HepG2 (cell line): Measurements from ENCODE around the gene ALDH1A2. TPM values are rescaled to one million over a fixed set of nuclear protein-coding genes. Genes with fewer than 3 reads are reported as not detected.

ENCODE experiments used
- ATAC-seq: fragments of 200-7000 bp; cut with Tn5 transposase; 3 replicates; pipeline ENCODE4 v1.9.1; 2020; ENCODE audit warnings: mild to moderate bottlenecking, moderate library complexity
- Bru-seq: library from RNA; stranded (reverse); fragments of 400-500 nt; gene quantifications from one replicate; lab custom pipeline; 2021; lab: Mats Ljungman, UMichigan
- BruChase-seq, 2 experiments: library from RNA; stranded (reverse); fragments of 400-500 nt; gene quantifications; one replicate each; lab custom pipeline; 2021; lab: Mats Ljungman, UMichigan
- BruUV-seq: library from RNA; stranded (reverse); fragments of 400-500 nt; replicated peaks from 2 replicates; lab custom pipeline; 2021; lab: Mats Ljungman, UMichigan
- CTCF ChIA-PET: fragments of 300-600 bp; formaldehyde crosslinking; extraction: SDS; loops from one replicate; lab custom pipeline; 2021; ENCODE audit warnings: low total read pairs, inconsistent platforms, low intra/inter-chr PET ratio; lab: Yijun Ruan, JAX
- POLR2A ChIA-PET: fragments of 350-600 bp; sonication (Branson Sonifier 250); formaldehyde crosslinking; loops from one replicate; lab custom pipeline; 2020; ENCODE audit warnings: antibody characterized with exemption, inconsistent platforms; lab: Yijun Ruan, JAX
- DNase-seq: peaks from one replicate; pipeline ENCODE4 v3.0.0-alpha.2; 2015; ENCODE audit warnings: low spot score
- FAIRE-seq: peaks from 3 replicates; lab custom pipeline; 2011; peaks lifted over from hg19 to GRCh38; lab: Jason Lieb, UNC
- H2AFZ ChIP-seq: one replicate; pipeline ENCODE4 v1.6.1; 2011; ENCODE audit warnings: low read length, inconsistent platforms
- H3K27ac ChIP-seq: fragments of 300-600 bp; 3 replicates; pipeline ENCODE4 v1.8.0; 2011; ENCODE audit warnings: mixed run types, mild to moderate bottlenecking, mixed read lengths, low read length, inconsistent platforms; ENCODE audit not compliant: insufficient read depth; ENCODE audit errors: extremely low read length
- H3K27me3 ChIP-seq, 2 experiments: fragments of 200-600 bp in 1 of 2; 2 replicates in 1 of 2; 3 replicates in 1 of 2; pipeline versions ENCODE4 v1.6.0 to v1.8.0; 2011; ENCODE audit warnings: low read length in 2 of 2, mild to moderate bottlenecking in 2 of 2, moderate library complexity in 2 of 2, inconsistent platforms in 1 of 2; ENCODE audit not compliant: insufficient read depth in 2 of 2, control insufficient read depth in 1 of 2
- H3K36me3 ChIP-seq, 2 experiments: fragments of 200-600 bp in 1 of 2; replicated peaks in 1 of 2; 2 replicates in 1 of 2; 3 replicates in 1 of 2; pipeline versions ENCODE4 v1.5.1 to v1.8.0; 2011; ENCODE audit warnings: low read length in 2 of 2, inconsistent platforms in 1 of 2; ENCODE audit not compliant: insufficient read depth in 2 of 2, control insufficient read depth in 1 of 2
- H3K4me1 ChIP-seq: 2 replicates; pipeline ENCODE4 v1.5.1; 2012; ENCODE audit warnings: low read length, inconsistent platforms; ENCODE audit not compliant: insufficient read depth
- H3K4me2 ChIP-seq: 2 replicates; pipeline ENCODE4 v1.6.0; 2011; ENCODE audit warnings: low read depth, low read length, inconsistent platforms
- H3K4me3 ChIP-seq, 3 experiments: fragments of 200-600 bp in 1 of 3; sonication (generic), shearing (Covaris generic) in 1 of 3; replicated peaks in 1 of 3; 2 replicates each; pipeline ENCODE4 v1.5.1; 2011 to 2016; ENCODE audit warnings: low read length in 3 of 3, inconsistent platforms in 2 of 3, low read depth in 2 of 3, mild to moderate bottlenecking in 2 of 3, control low read depth in 1 of 3, mixed read lengths in 1 of 3; ENCODE audit not compliant: insufficient read depth in 1 of 3
- H3K79me2 ChIP-seq: one replicate; pipeline ENCODE4 v1.6.1; 2011; ENCODE audit warnings: low read length, inconsistent platforms; ENCODE audit not compliant: insufficient read depth
- H3K9ac ChIP-seq: 2 replicates; pipeline ENCODE4 v1.6.0; 2011; ENCODE audit warnings: mild to moderate bottlenecking, low read depth, low read length, inconsistent platforms; ENCODE audit not compliant: insufficient read depth
- H3K9me3 ChIP-seq: 2 replicates; pipeline ENCODE4 v1.5.1; 2012; ENCODE audit warnings: mild to moderate bottlenecking, low read length
- H4K20me1 ChIP-seq: 2 replicates; pipeline ENCODE4 v1.6.0; 2011; ENCODE audit warnings: inconsistent platforms, mild to moderate bottlenecking, low read length, moderate library complexity; ENCODE audit not compliant: insufficient read depth
- AKAP8 ChIP-seq: sonication (generic); formaldehyde crosslinking; IDR thresholded peaks from 2 replicates; pipeline ENCODE4 v1.5.1; 2020; ENCODE audit warnings: mild to moderate bottlenecking, missing genetic modification reagents
- CSRNP1 ChIP-seq: sonication (generic); formaldehyde crosslinking; IDR thresholded peaks from 2 replicates; pipeline ENCODE4 v1.8.1; 2023; ENCODE audit warnings: mild to moderate bottlenecking, missing genetic modification reagents
- GZF1 ChIP-seq: sonication (generic); formaldehyde crosslinking; IDR thresholded peaks from 2 replicates; pipeline ENCODE4 v1.5.1; 2020; ENCODE audit warnings: mild to moderate bottlenecking, missing genetic modification reagents
- HINFP ChIP-seq: sonication (generic); formaldehyde crosslinking; IDR thresholded peaks from 2 replicates; pipeline ENCODE4 v1.4.0; 2020; ENCODE audit warnings: low read depth, mild to moderate bottlenecking, missing genetic modification reagents
- MAFF ChIP-seq: IDR thresholded peaks from 2 replicates; pipeline ENCODE4 v1.6.1; 2011; ENCODE audit warnings: low read depth, low read length, improper control_type of control experiment
- ZFP36 ChIP-seq: fragments of 150-350 bp; IDR thresholded peaks from 2 replicates; pipeline ENCODE4 v1.6.1; 2018; ENCODE audit warnings: borderline replicate concordance, low read length, low read depth; ENCODE audit not compliant: partially characterized antibody
- ZNF30 ChIP-seq: sonication (generic); formaldehyde crosslinking; IDR thresholded peaks from 2 replicates; pipeline ENCODE4 v1.5.0; 2020; ENCODE audit warnings: mild to moderate bottlenecking, missing genetic modification reagents
- ZNF580 ChIP-seq: IDR thresholded peaks from 2 replicates; pipeline ENCODE4 v1.6.1; 2016; ENCODE audit warnings: low read depth, borderline replicate concordance
- ZNF639 ChIP-seq: conservative IDR thresholded peaks from 2 replicates; pipeline ENCODE4 v1.6.1; 2018; ENCODE audit warnings: missing genetic modification reagents
- WGBS: methylation state at CpG from one replicate; pipeline ENCODE4 v1.1.6; 2017; ENCODE audit warnings: low lambda C conversion rate; 5-methylcytosine and 5-hydroxymethylcytosine counted together
- in situ Hi-C: cut with HindIII; loops from 2 replicates; pipeline ENCODE4 v1.10.0; 2017; ENCODE audit warnings: low pct_unique_long_range_greater_than_20kb; ENCODE audit not compliant: extremely low pct_ligation_motif_present
- intact Hi-C: fragments of 100-400 bp; cut with micrococcal nuclease; formaldehyde crosslinking; loops from one replicate; pipeline ENCODE4 v1.10.0; 2022; ENCODE audit not compliant: unreplicated experiment
- long read RNA-seq, 2 experiments: library from RNA in 1 of 2; library from polyadenylated mRNA in 1 of 2; stranded (forward) in 1 of 2; unstranded in 1 of 2; transcript quantifications; one replicate each; pipeline ENCODE4 v2.0.0, GENCODE V29; 2019 to 2022
- polyA minus RNA-seq, 3 experiments: library from RNA; depleted of rRNA, polyadenylated mRNA; stranded (reverse); fragments of >200 nt; gene quantifications; 2 replicates each; pipeline ENCODE4 v1.2.3, GENCODE V29; 2011; ENCODE audit warnings: low replicate concordance in 1 of 3
- polyA plus RNA-seq, 8 experiments: library from polyadenylated mRNA; depleted of rRNA in 3 of 8; stranded (reverse) in 7 of 8; unstranded in 1 of 8; fragments of >200 nt; fragmentation: Illumina TruSeq in 4 of 8; extraction: Trizol in 4 of 8; gene quantifications; 2 replicates each; pipeline versions ENCODE4 v1.2.1 to v1.2.3, GENCODE V29; 2011 to 2016; ENCODE audit warnings: low read depth in 4 of 8, missing spikeins in 1 of 8, mixed read lengths in 1 of 8; ENCODE audit not compliant: insufficient read depth in 1 of 8
- total RNA-seq, 5 experiments: library from RNA; depleted of rRNA; stranded (reverse); fragments of >200 nt; fragmentation: Illumina TruSeq; extraction: Trizol; gene quantifications; 2 replicates each; pipeline ENCODE4 v1.2.3, GENCODE V29; 2016; ENCODE audit warnings: low read depth in 1 of 5

Gene ALDH1A2
- total RNA-seq (2016; rRNA removed; fragmentation: Illumina TruSeq; extraction: Trizol) (0.64 TPM in 1 of 2 replicates, not detected in the other), polyA plus RNA-seq (2011; rRNA removed) (0.90 and 2.0 TPM in 2 replicates), polyA minus RNA-seq (2011; rRNA and poly(A)+ RNA removed; ENCODE audit: low replicate concordance) (4.7 and 9.7 TPM in 2 replicates), Bru-seq, nascent RNA (percentile 22 among the genes with signal in this experiment), BruChase-seq, experiment 1, labeled RNA remaining after a 6-hour chase (percentile 22 among the genes with signal in this experiment), BruChase-seq, experiment 2, labeled RNA remaining after a 2-hour chase (percentile 30 among the genes with signal in this experiment)
- 2.0 TPM in 1 of 2 replicates, not detected in the other for total RNA-seq (2016; cell fraction: cytosol; rRNA removed; fragmentation: Illumina TruSeq; extraction: Trizol; ENCODE audit: low read depth)
- total RNA-seq (2016; cell fraction: insoluble cytoplasmic fraction; rRNA removed; fragmentation: Illumina TruSeq; extraction: Trizol), result 1.5 and 1.6 TPM in 2 replicates
- total RNA-seq (2016; cell fraction: membrane; rRNA removed; fragmentation: Illumina TruSeq; extraction: Trizol), result 0.31 and 0.40 TPM in 2 replicates
- 1.4 TPM in 2 replicates for total RNA-seq (2016; cell fraction: nucleus; rRNA removed; fragmentation: Illumina TruSeq; extraction: Trizol)
- polyA plus RNA-seq (2011; cell fraction: cytosol; rRNA removed), result 0.83 and 1.5 TPM in 2 replicates
- 1.2 and 2.4 TPM in 2 replicates for polyA plus RNA-seq (2011; cell fraction: nucleus; rRNA removed)
- 0.87 and 1.9 TPM in 2 replicates for polyA plus RNA-seq (2012)
- not detected in 2 replicates for polyA plus RNA-seq (2016; cell fraction: cytosol; fragmentation: Illumina TruSeq; extraction: Trizol; ENCODE audit: low read depth)
- 1.7 TPM in 1 of 2 replicates, not detected in the other for polyA plus RNA-seq (2016; cell fraction: insoluble cytoplasmic fraction; fragmentation: Illumina TruSeq; extraction: Trizol; ENCODE audit: low read depth)
- 0.90 TPM in 1 of 2 replicates, not detected in the other for polyA plus RNA-seq (2016; cell fraction: membrane; fragmentation: Illumina TruSeq; extraction: Trizol; ENCODE audit: low read depth)
- polyA plus RNA-seq (2016; cell fraction: nucleus; fragmentation: Illumina TruSeq; extraction: Trizol; ENCODE audit: insufficient read depth, low read depth), result 2.2 TPM in 1 of 2 replicates, not detected in the other
- 2.2 TPM in 1 of 2 replicates, not detected in the other for polyA minus RNA-seq (2011; cell fraction: cytosol; rRNA and poly(A)+ RNA removed)
- polyA minus RNA-seq (2011; cell fraction: nucleus; rRNA and poly(A)+ RNA removed), result 7.7 and 13.7 TPM in 2 replicates
- long read RNA-seq, experiment 1, result 0 reads
- long read RNA-seq, experiment 2, partial matches to known transcripts, result 0 of 2 reads
- long read RNA-seq, experiment 2, other reads (novel, unspliced or antisense), result 2 of 2 reads

- no peak for DNase-seq
- TF ChIP-seq MAFF (no peak), AKAP8 (no peak), GZF1 (CRISPR knock-in tag) (no peak), HINFP (CRISPR knock-in tag) (no peak), ZNF580 (CRISPR knock-in tag) (no peak), ZNF639 (CRISPR knock-in tag) (no peak), ZNF30 (CRISPR knock-in tag) (no peak), ZFP36 (no peak), CSRNP1 (CRISPR knock-in tag) (no peak)
- H3K79me2 ChIP-seq, result no peaks in the 10 kb centered on the region
- no peaks in the 10 kb centered on the region for H3K36me3 ChIP-seq
- H4K20me1 ChIP-seq, result no peaks in the 10 kb centered on the region
- intact Hi-C loops, result loop anchor here (1.0 kb wide), 1 partner anchor 96 kb away; no protein-coding TSS in a partner anchor
- peak within 1 kb of the TSS; percentile 73 for H3K4me2 ChIP-seq
- peaks cover 0 to 16% of the 10 kb centered on the region in 2 experiments; a peak in 2 of 5 replicates for H3K27me3 ChIP-seq
- no peak; the same call in 2 of the 3 replicates for ATAC-seq
- ChIA-PET POLR2A (no interaction called here), CTCF (interaction anchor here (1.2 kb wide), 1 partner anchor 117 kb away, joined by 3 read pairs; no protein-coding TSS in a partner anchor)
- H3K4me3 ChIP-seq, result peak within 1 kb of the TSS; percentile 40 to 75 (median 43); a peak in 4 of 6 replicates
- H3K9ac ChIP-seq, result peak within 1 kb of the TSS; percentile 29; the same call in 1 of the 2 replicates
- H3K4me1 ChIP-seq, result peaks cover 5% of the 10 kb centered on the region; the same call in 1 of the 2 replicates
- in situ Hi-C loops, result loop anchor here (5.0 to 10.0 kb wide), 3 partner anchors 119 to 321 kb away; no protein-coding TSS in a partner anchor
- H3K9me3 ChIP-seq, result no peaks in the 10 kb centered on the region
- H2AFZ ChIP-seq, result no peak within 1 kb of the TSS
- no peak within 1 kb of the TSS for H3K27ac ChIP-seq
- FAIRE-seq, result no peak
- WGBS, result 85% methylated on average over 39 of the region's 75 CpGs
- no TSS peak for BruUV-seq
Measured at GRCh38 chr15:58065445-58066041, at the start of gene ALDH1A2. Gene ALDH1A2, minus strand, starts transcription at chr15:58065711. Its CDS starts 61 bp downstream, at chr15:58065650.
